ENCODE data around the gene C4BPA.

- TF ChIP-seq EP300 (IDR thresholded peaks at IDR 0.05): no peak
- no peak for TF ChIP-seq CTCF (IDR thresholded peaks at IDR 0.05)
- no peak for TF ChIP-seq POLR2A (IDR thresholded peaks at IDR 0.05)
- no peak for TF ChIP-seq POLR2AphosphoS5 (IDR thresholded peaks at IDR 0.05)
Measured at GRCh38 chr1:207084232-207084631, 19.8 kb upstream of the C4BPA start.
